PFSK-1 (cell line): ENCODE measurements around the gene CLIC3.

ENCODE experiments used
- FOXP2 ChIP-seq: optimal IDR thresholded peaks from 2 replicates; pipeline ENCODE3; 2011; ENCODE audit warnings: borderline replicate concordance, control low read depth, inconsistent platforms; ENCODE audit not compliant: insufficient read depth; ENCODE audit errors: extremely low read length, extremely low read depth
- POLR2AphosphoS5 ChIP-seq: IDR thresholded peaks from 2 replicates; pipeline ENCODE4 v1.6.1; 2012; ENCODE audit warnings: low read depth, mild to moderate bottlenecking, control low read depth, low read length, moderate library complexity
- REST ChIP-seq, 2 experiments: IDR thresholded peaks; 2 replicates each; pipeline versions ENCODE4 v1.6.1 to v1.8.0; 2011 to 2012; ENCODE audit warnings: low read depth in 2 of 2, low read length in 2 of 2, control low read depth in 1 of 2, inconsistent platforms in 1 of 2, mild to moderate bottlenecking in 1 of 2, moderate library complexity in 1 of 2; ENCODE audit not compliant: insufficient read depth in 1 of 2
- SIN3A ChIP-seq: IDR thresholded peaks from 2 replicates; pipeline ENCODE4 v1.6.1; 2012; ENCODE audit warnings: mild to moderate bottlenecking, low read length, moderate library complexity, borderline replicate concordance; ENCODE audit not compliant: insufficient read depth
- TAF1 ChIP-seq: IDR thresholded peaks from 2 replicates; pipeline ENCODE4 v1.6.1; 2012; ENCODE audit warnings: low read length, control low read depth, borderline replicate concordance; ENCODE audit not compliant: insufficient read depth

Gene CLIC3

GRCh38 chr9:137025517-137025966, 29.2 kb upstream of the CLIC3 start:
- TF ChIP-seq REST (IDR thresholded peaks at IDR 0.05; ENCODE audit: insufficient read depth in 1 of 2, low read depth in 2 of 2, low read length in 2 of 2) (no peak), SIN3A (no peak), FOXP2 (no peak), POLR2AphosphoS5 (no peak), TAF1 (no peak)

GRCh38 chr9:137023583-137023991, 27.2 kb upstream of the CLIC3 start:
- TF ChIP-seq REST (IDR thresholded peaks at IDR 0.05; ENCODE audit: insufficient read depth in 1 of 2, low read depth in 2 of 2, low read length in 2 of 2) (no peak), POLR2AphosphoS5 (no peak), SIN3A (no peak), TAF1 (no peak), FOXP2 (no peak)

GRCh38 chr9:137023157-137023556, 26.8 kb upstream of the CLIC3 start:
- TF ChIP-seq SIN3A (no peak), FOXP2 (no peak), POLR2AphosphoS5 (no peak), REST (IDR thresholded peaks at IDR 0.05; ENCODE audit: insufficient read depth in 1 of 2, low read depth in 2 of 2, low read length in 2 of 2) (no peak), TAF1 (no peak)

GRCh38 chr9:137022662-137023008, 26.3 kb upstream of the CLIC3 start:
- TF ChIP-seq REST (IDR thresholded peaks at IDR 0.05; ENCODE audit: insufficient read depth in 1 of 2, low read depth in 2 of 2, low read length in 2 of 2) (no peak), TAF1 (no peak), POLR2AphosphoS5 (no peak), SIN3A (no peak), FOXP2 (no peak)
